Measurements from ENCODE around the gene GRM5.

GRM5 gene

DNA sequence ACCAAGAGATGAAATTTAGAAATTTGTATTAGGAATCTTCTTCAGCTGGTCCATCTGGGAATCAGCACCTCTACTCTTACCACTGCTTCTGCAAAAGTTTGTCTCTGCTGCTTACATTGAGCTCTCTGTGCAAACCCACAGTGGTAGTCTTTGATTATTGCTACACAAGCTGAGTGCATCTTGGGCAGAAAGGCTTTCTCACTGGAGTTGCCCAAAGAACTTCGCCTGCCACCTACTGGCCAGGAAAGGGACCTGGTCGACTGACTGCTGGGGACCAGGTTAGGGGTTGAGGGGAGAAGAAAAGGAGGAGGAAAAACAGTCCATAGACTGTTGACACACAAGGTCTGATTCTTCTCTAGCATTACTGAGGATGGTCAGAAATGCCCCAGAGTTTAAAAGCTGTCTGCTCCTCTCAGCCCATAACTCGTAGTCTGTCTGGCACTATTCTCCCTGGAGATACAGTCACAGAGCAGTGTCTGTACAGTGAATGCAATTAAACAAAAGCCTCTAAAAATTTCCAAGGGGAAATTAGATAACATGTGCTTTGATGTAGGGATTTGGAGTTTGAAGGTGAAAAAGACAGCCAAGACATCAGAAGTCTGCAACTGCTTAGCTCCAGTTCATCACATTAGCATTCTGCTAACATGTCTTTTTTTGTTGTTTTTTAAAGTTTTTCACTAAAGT is 513.3 kb downstream of the GRM5 start:
- TF ChIP-seq, protein P1, sequence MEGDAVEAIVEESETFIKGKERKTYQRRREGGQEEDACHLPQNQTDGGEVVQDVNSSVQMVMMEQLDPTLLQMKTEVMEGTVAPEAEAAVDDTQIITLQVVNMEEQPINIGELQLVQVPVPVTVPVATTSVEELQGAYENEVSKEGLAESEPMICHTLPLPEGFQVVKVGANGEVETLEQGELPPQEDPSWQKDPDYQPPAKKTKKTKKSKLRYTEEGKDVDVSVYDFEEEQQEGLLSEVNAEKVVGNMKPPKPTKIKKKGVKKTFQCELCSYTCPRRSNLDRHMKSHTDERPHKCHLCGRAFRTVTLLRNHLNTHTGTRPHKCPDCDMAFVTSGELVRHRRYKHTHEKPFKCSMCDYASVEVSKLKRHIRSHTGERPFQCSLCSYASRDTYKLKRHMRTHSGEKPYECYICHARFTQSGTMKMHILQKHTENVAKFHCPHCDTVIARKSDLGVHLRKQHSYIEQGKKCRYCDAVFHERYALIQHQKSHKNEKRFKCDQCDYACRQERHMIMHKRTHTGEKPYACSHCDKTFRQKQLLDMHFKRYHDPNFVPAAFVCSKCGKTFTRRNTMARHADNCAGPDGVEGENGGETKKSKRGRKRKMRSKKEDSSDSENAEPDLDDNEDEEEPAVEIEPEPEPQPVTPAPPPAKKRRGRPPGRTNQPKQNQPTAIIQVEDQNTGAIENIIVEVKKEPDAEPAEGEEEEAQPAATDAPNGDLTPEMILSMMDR (conservative IDR thresholded peaks at IDR 0.05; ENCODE audit: low read depth, low read length), result peak; percentile 91
- DNase-seq (ENCODE audit: low read depth), result peak; percentile 75
- no peak overlapping the region for H3K4me3 ChIP-seq (ENCODE audit: low read depth, low read length)

DNA sequence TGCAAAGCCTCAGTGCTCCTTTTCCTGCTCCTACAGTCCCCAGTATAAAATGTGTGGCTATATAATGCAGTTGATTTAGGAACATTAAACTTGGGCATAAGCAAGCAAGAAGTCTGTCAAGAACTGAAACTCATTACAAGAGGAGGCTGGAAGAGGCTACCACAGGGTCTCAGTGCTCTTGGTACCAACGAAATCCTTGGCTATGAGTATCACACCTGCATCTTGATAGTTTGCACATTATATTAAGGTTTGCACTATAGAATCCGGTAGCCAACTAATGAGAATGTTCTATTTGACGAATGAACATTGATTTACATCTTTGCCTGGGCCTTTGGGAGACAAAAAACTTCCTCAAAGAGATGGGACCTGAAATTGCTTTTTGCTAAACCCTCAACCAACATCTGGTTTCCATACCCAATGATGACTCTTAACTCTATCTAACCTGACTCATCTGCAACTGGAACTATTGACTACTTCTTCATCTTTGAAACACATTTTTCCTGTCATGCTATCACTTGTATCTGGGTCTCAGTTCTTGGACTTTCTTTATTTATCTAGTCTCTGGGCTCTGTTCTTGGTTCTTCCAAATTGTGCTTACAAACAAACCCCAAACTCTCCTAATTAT is 521.0 kb downstream of the GRM5 start:
- TF ChIP-seq, protein P1 (conservative IDR thresholded peaks at IDR 0.05; ENCODE audit: low read depth, low read length), result no peak
- no peak overlapping the region for H3K4me3 ChIP-seq (ENCODE audit: low read depth, low read length)
- DNase-seq (ENCODE audit: low read depth), result no peak

DNA sequence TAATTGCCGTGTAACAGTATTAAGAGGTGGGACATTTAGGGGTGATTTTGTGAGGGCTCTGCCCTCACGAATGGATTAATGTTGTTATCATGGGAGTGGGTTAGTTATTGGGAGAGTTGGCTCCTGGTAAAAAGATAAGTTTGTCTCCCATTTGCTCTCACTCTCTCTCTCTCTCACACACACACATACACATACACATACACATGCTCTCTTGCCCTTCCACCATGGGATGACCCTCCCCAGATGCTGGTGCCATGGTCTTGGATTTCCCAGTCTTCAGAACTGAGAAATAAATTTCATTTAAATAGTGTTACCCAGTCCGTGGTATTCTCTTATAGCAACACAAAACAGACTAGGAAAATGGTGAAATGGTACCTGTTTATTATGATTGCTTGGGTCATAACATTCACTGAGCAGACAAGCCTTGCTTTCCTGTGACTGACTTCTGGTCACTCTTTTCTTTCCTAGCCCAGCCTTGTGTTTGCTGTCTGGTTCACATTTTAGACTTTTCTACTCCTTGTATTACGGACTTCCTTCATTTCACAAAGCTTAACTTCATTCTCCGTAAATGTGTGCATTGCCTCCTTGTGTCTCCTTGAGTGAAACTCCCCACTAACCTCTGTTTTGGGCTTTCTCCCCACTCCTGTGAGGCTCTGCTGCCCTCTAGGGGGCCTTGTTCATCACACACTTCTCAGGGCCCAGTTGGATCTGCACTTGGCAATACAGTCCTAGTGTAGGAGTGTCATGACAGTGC is 521.7 kb downstream of the GRM5 start:
- H3K4me3 ChIP-seq (ENCODE audit: low read depth, low read length), result no peak overlapping the region
- DNase-seq (ENCODE audit: low read depth), result peak; percentile 96
- TF ChIP-seq, protein P1 (conservative IDR thresholded peaks at IDR 0.05; ENCODE audit: low read depth, low read length), result peak; percentile 100

DNA sequence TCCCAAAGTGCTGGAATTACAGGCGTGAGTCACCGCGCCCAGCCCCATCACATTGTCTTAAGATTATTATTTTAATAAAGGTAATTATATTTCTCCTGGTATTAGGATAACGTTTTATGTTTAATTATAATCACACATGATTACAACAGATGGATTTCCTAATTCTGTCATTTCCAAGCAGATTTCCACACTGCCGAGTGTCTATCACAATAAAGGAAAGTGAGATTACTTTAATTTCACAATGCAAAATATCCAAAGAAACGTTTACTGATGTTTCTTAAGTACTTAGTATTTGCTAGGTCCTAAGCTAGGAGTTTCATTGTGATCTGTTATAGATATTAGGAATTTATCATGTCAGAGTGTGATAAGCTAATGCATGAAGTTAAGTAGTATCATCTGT is 524.8 kb downstream of the GRM5 start:
- H3K4me3 ChIP-seq (ENCODE audit: low read depth, low read length), result no peak overlapping the region
- TF ChIP-seq, protein P1 (conservative IDR thresholded peaks at IDR 0.05; ENCODE audit: low read depth, low read length), result no peak
- no peak for DNase-seq (ENCODE audit: low read depth)

DNA sequence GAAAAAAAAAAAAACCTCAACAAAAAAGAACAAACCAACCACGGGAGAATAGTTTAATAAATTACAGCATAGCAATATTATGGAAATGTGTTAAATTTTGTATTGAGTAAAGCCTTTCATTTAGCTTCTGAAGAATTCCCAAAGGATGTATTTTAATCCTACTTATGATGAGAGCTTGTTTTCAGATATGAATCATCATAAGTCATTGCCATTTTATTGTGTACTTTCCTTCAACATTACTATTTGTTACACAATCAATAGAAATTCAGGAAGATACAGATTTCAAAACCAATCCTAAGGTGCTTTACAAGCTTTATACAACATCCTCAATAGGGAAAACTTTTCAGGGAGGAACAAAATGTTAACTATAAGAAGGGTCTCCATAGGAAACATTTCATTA is 527.7 kb downstream of the GRM5 start:
- TF ChIP-seq, protein P1 (conservative IDR thresholded peaks at IDR 0.05; ENCODE audit: low read depth, low read length), result no peak
- H3K4me3 ChIP-seq (ENCODE audit: low read depth, low read length), result no peak overlapping the region
- peak; percentile 64 for DNase-seq (ENCODE audit: low read depth)

DNA sequence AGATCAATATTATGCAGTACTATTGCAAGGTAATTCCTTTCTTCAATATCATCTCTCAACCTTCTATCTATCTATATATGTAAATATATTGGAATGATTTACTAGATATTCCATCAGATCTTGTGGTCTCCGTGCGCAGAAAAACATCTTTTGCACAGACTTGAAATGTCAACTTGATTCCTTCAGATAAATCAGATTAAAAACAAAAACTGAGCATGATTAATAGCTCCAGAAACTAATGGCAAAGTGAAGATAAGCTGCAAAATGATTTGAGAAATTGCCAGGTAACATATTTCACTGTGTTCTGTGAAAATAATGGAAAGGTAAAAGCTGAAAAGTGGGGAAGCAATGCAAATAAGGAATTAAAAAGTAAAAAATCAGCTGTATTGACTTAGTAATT is 528.2 kb downstream of the GRM5 start:
- H3K4me3 ChIP-seq (ENCODE audit: low read depth, low read length), result no peak overlapping the region

More for the DNA sequence above, 528.2 kb downstream of the GRM5 start:
- TF ChIP-seq, protein P1 (conservative IDR thresholded peaks at IDR 0.05; ENCODE audit: low read depth, low read length), result no peak
- DNase-seq (ENCODE audit: low read depth), result no peak

Measured in choroid plexus epithelial cell (primary cell).